ENCODE results near the gene PLCB1.

- TF ChIP-seq POLR2A (IDR thresholded peaks at IDR 0.05; ENCODE audit: low read depth, low read length), result no peak
- TF ChIP-seq TAF1 (IDR thresholded peaks at IDR 0.05; ENCODE audit: borderline replicate concordance, low read depth, low read length), result no peak
- TF ChIP-seq POLR2AphosphoS5 (IDR thresholded peaks at IDR 0.05; ENCODE audit: low read depth, low read length), result no peak
Observed at GRCh38 chr20:8373579-8373978, 241.5 kb downstream of the PLCB1 start.
